SU-DHL-6 (cell line): ENCODE results near the gene TNNC1.

Source experiments
- H2AFZ ChIP-seq: fragments of 200-600 bp; sonication (generic); 2 replicates; pipeline ENCODE4 v1.6.1; 2014; ENCODE audit warnings: low read depth, mild to moderate bottlenecking, moderate library complexity, mixed read lengths, antibody characterized with exemption, low read length; ENCODE audit not compliant: severe bottlenecking
- H3F3A ChIP-seq: fragments of 200-600 bp; shearing (Covaris generic); 2 replicates; pipeline ENCODE4 v1.6.0; 2016; ENCODE audit warnings: antibody characterized with exemption, mild to moderate bottlenecking; ENCODE audit not compliant: insufficient read depth
- H3K27ac ChIP-seq: fragments of 200-600 bp; sonication (generic); 2 replicates; pipeline ENCODE4 v1.5.1; 2016; ENCODE audit warnings: low read depth, mild to moderate bottlenecking, low read length, moderate library complexity, mixed read lengths
- H3K27me3 ChIP-seq: fragments of 200-600 bp; sonication (generic), shearing (Covaris generic); 2 replicates; pipeline ENCODE4 v1.6.0; 2014; ENCODE audit warnings: mild to moderate bottlenecking, low read length
- H3K36me3 ChIP-seq: fragments of 200-600 bp; sonication (generic); 2 replicates; pipeline ENCODE4 v1.6.1; 2014; ENCODE audit warnings: mild to moderate bottlenecking, low read length, mixed read lengths
- H3K4me2 ChIP-seq: fragments of 300-600, 200-600 bp; shearing (Covaris generic), sonication (generic); 2 replicates; pipeline ENCODE4 v1.6.0; 2014; ENCODE audit warnings: low read length, low read depth, mild to moderate bottlenecking; ENCODE audit not compliant: poor library complexity, severe bottlenecking
- H3K4me3 ChIP-seq: fragments of 200-600 bp; sonication (generic); 2 replicates; pipeline ENCODE4 v1.5.1; 2014; ENCODE audit warnings: antibody characterized with exemption, low read length, mild to moderate bottlenecking, mixed read lengths; ENCODE audit not compliant: insufficient read depth, poor library complexity, severe bottlenecking
- H3K79me2 ChIP-seq: fragments of 200-600 bp; sonication (generic); 2 replicates; pipeline ENCODE4 v1.6.1; 2014; ENCODE audit warnings: mild to moderate bottlenecking, low read length, moderate library complexity; ENCODE audit not compliant: insufficient read depth
- H3K9ac ChIP-seq: fragments of 200-600 bp; sonication (generic); 2 replicates; pipeline ENCODE4 v1.7.0; 2014; ENCODE audit warnings: mild to moderate bottlenecking, low read length
- H3K9me2 ChIP-seq: fragments of 200-600 bp; sonication (generic); replicated peaks from 2 replicates; pipeline ENCODE4 v1.6.1; 2014; ENCODE audit warnings: low read length; ENCODE audit not compliant: insufficient read depth
- H3K9me3 ChIP-seq: fragments of 200-600 bp; sonication (generic); 2 replicates; pipeline ENCODE4 v1.6.1; 2014; ENCODE audit warnings: low read length, mixed read lengths; ENCODE audit not compliant: insufficient read depth
- H4K20me1 ChIP-seq: fragments of 200-600 bp; sonication (generic); 2 replicates; pipeline ENCODE4 v1.6.1; 2014; ENCODE audit warnings: low read depth, mild to moderate bottlenecking, antibody characterized with exemption, low read length, moderate library complexity, mixed read lengths
- EZH2phosphoT487 ChIP-seq: fragments of 200-600 bp; sonication (generic), shearing (Covaris generic); conservative IDR thresholded peaks from 2 replicates; pipeline ENCODE4 v1.6.1; 2018; ENCODE audit warnings: mild to moderate bottlenecking, antibody characterized with exemption, low read length, moderate library complexity, mixed read lengths
- TF ChIP-seq, protein P1 (sequence below): fragments of 200-600 bp; sonication (generic); IDR thresholded peaks from one replicate; pipeline ENCODE4 v1.5.1; 2017; ENCODE audit warnings: antibody characterized with exemption, mild to moderate bottlenecking, low read length, moderate library complexity; ENCODE audit not compliant: insufficient read depth, poor library complexity, severe bottlenecking

TNNC1 gene

DNA sequence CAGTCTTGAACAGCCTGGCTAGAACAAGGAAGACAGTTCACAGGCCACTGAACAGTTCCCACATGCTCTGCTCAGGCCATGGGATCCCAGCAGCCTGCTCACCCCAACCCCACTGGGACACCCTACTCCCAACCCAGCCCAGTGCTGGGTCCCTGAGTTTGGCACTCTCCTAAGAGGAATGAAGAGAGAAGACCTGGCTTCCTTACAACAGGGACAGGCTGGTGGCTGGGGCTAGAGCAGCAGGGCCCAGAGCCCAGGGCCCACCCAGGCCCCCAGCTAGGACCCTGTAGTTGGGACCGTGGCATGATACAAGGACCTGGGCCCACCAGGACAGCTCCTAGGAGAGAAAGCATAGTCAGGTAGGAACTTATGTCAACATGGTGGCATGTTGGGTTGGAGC is 52.3 kb downstream of the TNNC1 start:
- no peak overlapping the region for H3K4me3 ChIP-seq
- no peak overlapping the region for H2AFZ ChIP-seq
- H3K36me3 ChIP-seq: no peaks in the 10 kb centered on the region
- no peaks in the 10 kb centered on the region for H3F3A ChIP-seq
- no peak overlapping the region for H3K9ac ChIP-seq
- no peaks in the 10 kb centered on the region for H3K79me2 ChIP-seq
- no peak for TF ChIP-seq EZH2phosphoT487
- TF ChIP-seq, protein P1, sequence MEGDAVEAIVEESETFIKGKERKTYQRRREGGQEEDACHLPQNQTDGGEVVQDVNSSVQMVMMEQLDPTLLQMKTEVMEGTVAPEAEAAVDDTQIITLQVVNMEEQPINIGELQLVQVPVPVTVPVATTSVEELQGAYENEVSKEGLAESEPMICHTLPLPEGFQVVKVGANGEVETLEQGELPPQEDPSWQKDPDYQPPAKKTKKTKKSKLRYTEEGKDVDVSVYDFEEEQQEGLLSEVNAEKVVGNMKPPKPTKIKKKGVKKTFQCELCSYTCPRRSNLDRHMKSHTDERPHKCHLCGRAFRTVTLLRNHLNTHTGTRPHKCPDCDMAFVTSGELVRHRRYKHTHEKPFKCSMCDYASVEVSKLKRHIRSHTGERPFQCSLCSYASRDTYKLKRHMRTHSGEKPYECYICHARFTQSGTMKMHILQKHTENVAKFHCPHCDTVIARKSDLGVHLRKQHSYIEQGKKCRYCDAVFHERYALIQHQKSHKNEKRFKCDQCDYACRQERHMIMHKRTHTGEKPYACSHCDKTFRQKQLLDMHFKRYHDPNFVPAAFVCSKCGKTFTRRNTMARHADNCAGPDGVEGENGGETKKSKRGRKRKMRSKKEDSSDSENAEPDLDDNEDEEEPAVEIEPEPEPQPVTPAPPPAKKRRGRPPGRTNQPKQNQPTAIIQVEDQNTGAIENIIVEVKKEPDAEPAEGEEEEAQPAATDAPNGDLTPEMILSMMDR: no peak
- H3K4me2 ChIP-seq: no peak overlapping the region
- H4K20me1 ChIP-seq: no peaks in the 10 kb centered on the region
- no peaks in the 10 kb centered on the region for H3K9me2 ChIP-seq
- no peaks in the 10 kb centered on the region for H3K9me3 ChIP-seq
- H3K27me3 ChIP-seq: no peaks in the 10 kb centered on the region
- no peak overlapping the region for H3K27ac ChIP-seq
